Gastrocnemius medialis (tissue), 4 donors: ENCODE data around the gene LRTM2.

Source experiments
- CTCF ChIP-seq, 5 experiments: fragments of 450-650 bp in 3 of 5; fragments of 200-600 bp in 2 of 5; sonication (generic) in 2 of 5; IDR thresholded peaks in 4 of 5; conservative IDR thresholded peaks in 1 of 5; 1 replicate in 4 of 5; 2 replicates in 1 of 5; pipeline ENCODE4 v1.5.1; 2016 to 2019; ENCODE audit warnings: antibody characterized with exemption in 5 of 5, mild to moderate bottlenecking in 3 of 5, moderate library complexity in 3 of 5
- POLR2A ChIP-seq, 2 donors: fragments of 450-650 bp; IDR thresholded peaks; one replicate each; pipeline ENCODE4 v1.6.1; 2017; ENCODE audit warnings: antibody characterized with exemption in 2 of 2, mild to moderate bottlenecking in 2 of 2, moderate library complexity in 2 of 2

- TF ChIP-seq POLR2A (IDR thresholded peaks at IDR 0.05) = peak in 1 of 2 donors; percentile 40
- TF ChIP-seq CTCF (IDR thresholded peaks at IDR 0.05 in 4 of 5, conservative IDR thresholded peaks at IDR 0.05 in 1 of 5) = no peak
Measured at GRCh38 chr12:1797011-1797901, 23.1 kb upstream of the LRTM2 start.
